M059J (cell line): ENCODE data around the gene CDCA5. TPM values are rescaled to one million over a fixed set of nuclear protein-coding genes. Genes with fewer than 3 reads are reported as not detected.

Source experiments
- DNase-seq: peaks from one replicate; pipeline ENCODE4 v3.0.0-alpha.2; 2012; ENCODE audit warnings: low read depth
- total RNA-seq: library from RNA; depleted of rRNA; stranded (reverse); fragments of >200 nt; shearing (Covaris generic); gene quantifications from 2 replicates; pipeline ENCODE4 v1.2.3, GENCODE V29; 2014; rRNA removed

CDCA5 gene
- 47.9 and 56.8 TPM in 2 replicates for total RNA-seq

- peak; percentile 94 for DNase-seq
These were observed at the start of gene CDCA5, which contains the start of gene ZFPL1 for GRCh38 chr11:65083834-65084597. TSS of gene CDCA5 (minus strand) at chr11:65084040. CDS start at chr11:65083978, 62 bp downstream. TSS of gene ZFPL1 (plus strand) at chr11:65084222. CDS start at chr11:65084699, 477 bp downstream.

- no peak for DNase-seq
These were observed 49.3 kb upstream of the CDCA5 start for GRCh38 chr11:65132988-65133700.

- DNase-seq = no peak
These were observed 48.6 kb upstream of the CDCA5 start for GRCh38 chr11:65132238-65132987.

- DNase-seq = no peak
These were observed 48.0 kb upstream of the CDCA5 start for GRCh38 chr11:65131895-65132237.

- DNase-seq = no peak
These were observed 47.6 kb upstream of the CDCA5 start for GRCh38 chr11:65131417-65131776.

- DNase-seq = no peak
These were observed 47.0 kb upstream of the CDCA5 start for GRCh38 chr11:65130631-65131416.

GRCh38 chr11:65129649-65130441, 46.0 kb upstream of the CDCA5 start:
- no peak for DNase-seq

GRCh38 chr11:65128182-65129145, 44.6 kb upstream of the CDCA5 start:
- no peak for DNase-seq

GRCh38 chr11:65127473-65128181, 43.8 kb upstream of the CDCA5 start:
- DNase-seq = no peak

- no peak for DNase-seq
These were observed 42.9 kb upstream of the CDCA5 start for GRCh38 chr11:65126624-65127274.

- no peak for DNase-seq
These were observed 41.6 kb upstream of the CDCA5 start for GRCh38 chr11:65125197-65126056.

- no peak for DNase-seq
These were observed 40.8 kb upstream of the CDCA5 start for GRCh38 chr11:65124480-65125196.

GRCh38 chr11:65121865-65122696, 38.2 kb upstream of the CDCA5 start, which contains the start of the genes FAU and MRPL49:
TSS of gene FAU (minus strand) at chr11:65122134. CDS start at chr11:65121813, 321 bp downstream.
TSS of gene MRPL49 (plus strand) at chr11:65122321. CDS start at chr11:65122347, 26 bp downstream.
- peak; percentile 96 for DNase-seq

- no peak for DNase-seq
These were observed 37.6 kb upstream of the CDCA5 start for GRCh38 chr11:65121447-65121864.

GRCh38 chr11:65120831-65121230, 37.0 kb upstream of the CDCA5 start:
- no peak for DNase-seq

GRCh38 chr11:65119670-65119995, 35.8 kb upstream of the CDCA5 start:
- DNase-seq = no peak
